ENCODE measurements around the gene TRAPPC1. TPM values are rescaled to one million over a fixed set of nuclear protein-coding genes. Genes with fewer than 3 reads are reported as not detected.

Gene TRAPPC1
- polyA plus RNA-seq, 1 donor from 2014 or later, result 220 TPM

DNA sequence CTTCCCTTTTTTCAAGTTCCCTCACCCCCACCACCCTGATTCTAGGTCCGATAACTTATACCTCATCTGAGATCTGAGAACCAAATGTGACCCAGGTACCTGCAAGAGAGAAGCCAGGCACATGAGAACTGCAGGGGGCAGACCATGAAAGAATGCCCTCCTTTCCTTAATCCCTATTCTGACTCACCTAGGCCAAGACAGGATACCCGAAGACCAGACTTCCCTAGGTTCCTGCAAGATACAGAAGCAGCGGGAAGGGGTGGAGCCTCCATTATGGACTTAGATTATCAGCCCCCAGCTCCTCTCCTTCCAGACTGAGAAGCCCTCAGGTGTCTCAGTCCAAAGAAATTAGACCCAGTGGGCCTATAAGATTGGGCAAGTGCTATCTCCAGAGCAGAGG lies 4.2 kb downstream of the TRAPPC1 start:
- Mint-ChIP-seq H3K4me3 (peak overlapping the region in 1 of 4 donors; percentile 51), H3K36me3 (peaks cover 8% of the 10 kb centered on the region), H3K27me3 (no peaks in the 10 kb centered on the region), H3K9me3 (no peaks in the 10 kb centered on the region), H3K27ac (peak overlapping the region in 2 of 3 donors; percentile 18 to 64), H3K4me1 (peaks cover 18 to 25% (median 21%) of the 10 kb centered on the region in 3 donors)

DNA sequence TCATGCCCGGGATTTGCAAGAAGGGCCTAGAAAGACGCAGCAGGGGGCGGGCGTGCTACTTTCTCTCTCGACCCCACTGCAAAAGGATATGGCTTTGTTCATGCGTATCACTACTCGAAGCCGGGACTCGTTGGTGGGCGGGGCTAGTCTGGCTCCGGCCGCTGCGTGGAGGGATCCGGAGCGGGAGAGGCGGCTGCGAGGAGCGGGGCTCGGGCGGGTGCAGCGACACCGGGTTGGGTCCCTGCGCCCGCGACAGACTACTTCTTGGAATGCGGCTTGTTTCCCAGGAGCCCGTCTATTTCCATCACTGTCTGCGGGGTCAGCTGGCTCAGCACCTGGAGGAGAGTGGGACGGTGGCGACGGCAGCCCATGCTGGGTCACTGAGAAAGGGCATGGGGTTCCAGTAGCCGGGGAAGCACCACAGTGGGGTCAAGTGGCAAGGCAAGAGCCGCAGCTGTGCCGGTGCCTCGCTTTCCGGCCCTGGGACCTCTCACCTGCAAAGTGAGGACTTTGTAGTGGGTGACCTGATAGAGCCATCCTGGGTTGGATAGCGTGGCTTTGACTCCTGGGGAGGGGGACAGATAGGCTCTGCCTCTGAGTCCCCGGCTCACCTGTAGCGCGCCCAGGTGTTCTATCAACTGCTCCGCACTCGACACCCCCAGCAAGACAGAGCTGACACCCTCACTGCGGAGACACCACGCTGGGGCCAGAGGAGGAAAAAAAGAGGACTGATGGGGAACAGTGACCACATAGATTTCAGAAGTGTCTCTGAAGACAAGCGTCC lies 8.7 kb downstream of the TRAPPC1 start:
- Mint-ChIP-seq H3K9me3 (no peaks in the 10 kb centered on the region), H3K27ac (peak overlapping the region; percentile 23 to 76 (median 72)), H3K36me3 (peaks cover 4% of the 10 kb centered on the region), H3K4me3 (peak overlapping the region; percentile 68 to 97 (median 84)), H3K4me1 (peaks cover 6 to 19% (median 7%) of the 10 kb centered on the region in 3 donors), H3K27me3 (no peaks in the 10 kb centered on the region)

DNA sequence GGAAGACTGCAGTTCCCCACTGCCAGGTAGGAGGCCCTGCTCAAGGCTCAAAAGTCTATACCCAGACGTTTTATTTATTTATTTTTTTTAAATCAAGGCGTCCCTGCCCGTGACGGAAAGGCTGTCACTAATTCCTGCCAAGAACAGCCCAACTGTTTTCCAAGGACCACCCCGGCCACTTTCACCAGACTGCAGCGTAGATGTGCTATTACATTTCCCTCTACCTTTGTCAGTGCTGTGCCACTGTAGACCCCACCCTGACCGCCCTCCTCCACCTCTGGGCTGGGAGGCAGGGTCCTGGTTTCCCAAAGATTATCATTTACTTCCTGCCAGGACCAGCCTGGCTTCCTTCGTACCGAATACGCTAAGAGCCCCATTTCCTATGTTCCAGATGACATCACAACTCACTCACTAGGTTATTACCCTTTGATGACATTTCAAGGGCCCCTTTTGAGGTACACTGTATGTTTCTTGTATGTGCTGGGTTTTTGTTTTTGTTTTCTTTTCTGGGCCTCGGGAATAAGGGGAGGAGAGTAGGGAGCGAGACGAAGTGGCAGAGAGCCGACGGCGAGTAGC lies 9.4 kb downstream of the TRAPPC1 start:
- Mint-ChIP-seq H3K27ac (peak overlapping the region; percentile 23 to 76 (median 72)), H3K36me3 (peaks cover 2% of the 10 kb centered on the region), H3K9me3 (no peaks in the 10 kb centered on the region), H3K4me1 (peaks cover 6 to 19% (median 6%) of the 10 kb centered on the region in 3 donors), H3K27me3 (no peaks in the 10 kb centered on the region), H3K4me3 (peak overlapping the region; percentile 68 to 97 (median 84))

DNA sequence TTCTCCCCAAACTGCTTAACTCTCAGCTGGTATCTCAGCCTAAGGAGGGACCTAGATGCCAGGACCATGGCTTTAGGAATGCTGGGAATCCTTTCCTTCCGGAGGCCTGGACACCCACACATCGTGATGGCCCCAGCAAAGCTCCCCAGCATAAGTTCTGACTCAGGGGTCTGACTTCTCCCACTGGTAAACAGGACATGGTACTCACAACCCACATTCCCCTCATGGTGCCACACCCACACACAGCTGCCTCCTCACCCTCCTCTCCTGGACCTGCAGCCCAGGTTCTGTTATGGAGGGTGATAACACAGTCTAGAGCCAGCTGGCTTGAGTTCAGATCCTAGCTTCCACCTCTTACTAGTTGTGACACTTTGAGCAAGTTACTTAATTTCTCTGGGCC lies 14.9 kb downstream of the TRAPPC1 start:
- Mint-ChIP-seq H3K36me3 (no peaks in the 10 kb centered on the region), H3K27ac (peak overlapping the region; percentile 61 to 95 (median 63)), H3K4me1 (peaks cover 19 to 24% (median 19%) of the 10 kb centered on the region in 3 donors), H3K27me3 (no peaks in the 10 kb centered on the region), H3K9me3 (no peaks in the 10 kb centered on the region), H3K4me3 (peak overlapping the region; percentile 86 to 92 (median 88))

DNA sequence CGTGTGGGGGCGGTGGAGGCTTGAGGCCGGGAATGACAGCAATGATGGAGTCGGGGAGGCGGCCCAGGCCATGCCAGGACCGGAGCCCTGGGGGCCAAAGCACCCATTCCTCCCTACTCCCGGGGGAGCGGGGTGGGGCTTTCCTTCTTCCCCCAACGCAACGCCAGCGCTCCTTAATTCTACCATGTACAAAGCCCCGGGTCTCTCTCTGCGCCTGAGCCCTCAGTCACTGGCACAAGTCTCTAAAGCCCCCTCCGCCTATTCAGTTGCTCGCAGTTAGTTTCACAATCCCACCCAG lies 15.4 kb downstream of the TRAPPC1 start:
- H3K4me3 Mint-ChIP-seq, result peak overlapping the region; percentile 86 to 92 (median 88)
- no peaks in the 10 kb centered on the region for H3K36me3 Mint-ChIP-seq
- peak overlapping the region; percentile 61 to 95 (median 63) for H3K27ac Mint-ChIP-seq
- H3K4me1 Mint-ChIP-seq, result peaks cover 16 to 24% (median 19%) of the 10 kb centered on the region in 3 donors
- H3K9me3 Mint-ChIP-seq, result no peaks in the 10 kb centered on the region
- no peaks in the 10 kb centered on the region for H3K27me3 Mint-ChIP-seq

DNA sequence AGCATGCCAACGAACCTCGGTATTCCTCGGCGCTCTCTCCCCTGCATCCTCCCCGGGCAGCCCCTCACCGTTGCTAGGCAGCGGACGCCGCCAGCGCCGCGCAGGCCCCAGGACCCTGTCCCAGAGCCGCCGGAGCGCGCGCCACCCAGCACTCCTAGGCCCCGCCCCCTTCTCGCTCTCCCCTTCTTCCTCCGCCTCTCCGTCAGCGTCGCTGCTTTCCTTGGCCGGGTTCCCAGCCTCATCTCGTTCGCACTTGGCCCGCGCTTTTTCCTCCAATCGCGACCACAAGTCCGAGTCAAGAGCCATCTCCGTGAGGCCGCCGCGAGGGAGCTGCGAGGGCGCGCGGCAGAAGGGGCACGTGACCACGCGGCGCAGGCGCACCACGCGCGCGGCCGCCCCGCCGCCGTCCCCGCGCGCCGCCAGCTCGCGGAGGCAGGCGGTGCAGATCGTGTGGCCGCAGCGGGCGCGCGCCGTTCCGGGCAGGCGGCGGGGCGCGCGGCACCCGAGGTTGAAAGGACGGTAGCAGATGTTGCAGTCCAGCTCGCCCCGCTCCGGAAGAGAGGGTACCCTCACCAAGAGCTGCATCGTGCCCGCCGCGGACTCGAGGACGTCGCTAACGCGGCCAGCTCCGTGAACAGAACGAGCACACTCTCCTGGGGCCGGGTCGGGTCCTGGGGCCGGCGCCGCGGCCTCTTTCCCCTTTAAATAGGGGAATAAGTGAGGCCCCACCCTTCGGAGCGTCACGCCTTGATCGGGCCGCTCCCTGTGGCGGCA lies 15.9 kb downstream of the TRAPPC1 start, which contains the start of gene RNF227:
Gene RNF227, minus strand, starts transcription at position 679 of the 774 bp plus-strand sequence. Its CDS starts 94 bp downstream, at position 585.
- no peaks in the 10 kb centered on the region for H3K36me3 Mint-ChIP-seq
- peaks cover 16 to 24% (median 19%) of the 10 kb centered on the region in 3 donors for H3K4me1 Mint-ChIP-seq
- no peaks in the 10 kb centered on the region for H3K9me3 Mint-ChIP-seq
- H3K27me3 Mint-ChIP-seq, result no peaks in the 10 kb centered on the region
- H3K27ac Mint-ChIP-seq, result peak within 1 kb of the TSS; percentile 83 to 95 (median 93)
- H3K4me3 Mint-ChIP-seq, result peak within 1 kb of the TSS; percentile 87 to 94 (median 90)

DNA sequence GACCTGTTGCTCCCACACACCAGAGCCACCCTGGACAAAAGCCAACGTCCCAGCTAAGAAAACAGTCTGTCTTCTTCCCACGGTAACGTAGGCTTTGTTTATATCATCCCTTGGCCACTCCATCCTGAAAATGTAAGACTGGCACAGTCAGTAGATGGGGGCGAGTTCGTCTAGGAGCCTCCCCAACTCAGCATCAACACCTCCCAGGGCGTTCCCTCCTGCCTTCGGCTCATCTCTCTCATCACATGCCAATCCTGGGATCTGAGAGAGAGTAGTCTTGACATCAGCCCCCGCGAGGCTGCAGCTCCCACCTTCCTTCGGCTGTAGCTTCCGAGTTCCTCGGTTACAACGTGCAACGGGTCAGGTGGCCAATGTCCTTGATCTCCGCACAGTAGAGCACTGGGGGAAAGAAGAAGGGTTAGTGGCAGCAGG lies 16.6 kb downstream of the TRAPPC1 start:
- Mint-ChIP-seq H3K4me1 (peaks cover 16 to 24% (median 19%) of the 10 kb centered on the region in 3 donors), H3K27ac (peak overlapping the region; percentile 83 to 93 (median 90)), H3K36me3 (no peaks in the 10 kb centered on the region), H3K4me3 (peak overlapping the region; percentile 87 to 94 (median 90)), H3K27me3 (no peaks in the 10 kb centered on the region), H3K9me3 (no peaks in the 10 kb centered on the region)

DNA sequence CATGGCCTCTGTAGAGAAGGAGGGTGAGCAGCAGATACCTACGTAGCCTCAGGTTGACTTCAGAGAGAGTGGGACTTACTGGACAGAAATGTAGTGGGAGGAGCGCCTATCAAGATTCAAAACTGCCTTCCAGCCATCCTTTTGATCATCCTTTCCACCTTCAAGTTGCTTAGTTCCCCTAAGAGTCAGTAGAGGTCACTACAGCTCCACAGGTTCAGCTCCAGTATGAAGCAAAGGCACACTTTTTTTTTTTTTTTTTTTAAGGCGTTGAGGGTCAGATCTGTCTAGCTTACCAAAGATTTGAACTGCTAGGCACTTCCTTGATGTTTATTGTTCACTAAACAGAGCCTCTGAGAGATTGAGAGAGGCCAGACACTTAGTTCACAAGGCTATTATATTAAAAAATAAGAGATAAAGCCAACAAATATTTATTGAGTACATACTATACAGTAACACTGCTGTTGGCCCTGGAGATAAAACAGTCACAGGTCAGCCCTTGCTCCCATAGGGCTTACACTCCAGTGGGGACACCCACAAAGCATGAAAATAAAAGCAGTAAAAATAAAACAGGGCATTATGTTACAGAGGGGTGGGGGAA lies 18.7 kb downstream of the TRAPPC1 start:
- H3K27ac Mint-ChIP-seq, result peak overlapping the region in 1 of 3 donors; percentile 8
- no peaks in the 10 kb centered on the region for H3K27me3 Mint-ChIP-seq
- no peaks in the 10 kb centered on the region for H3K36me3 Mint-ChIP-seq
- no peaks in the 10 kb centered on the region for H3K9me3 Mint-ChIP-seq
- H3K4me3 Mint-ChIP-seq, result peak overlapping the region in 1 of 4 donors; percentile 81
- H3K4me1 Mint-ChIP-seq, result peaks cover 16 to 24% (median 19%) of the 10 kb centered on the region in 3 donors

DNA sequence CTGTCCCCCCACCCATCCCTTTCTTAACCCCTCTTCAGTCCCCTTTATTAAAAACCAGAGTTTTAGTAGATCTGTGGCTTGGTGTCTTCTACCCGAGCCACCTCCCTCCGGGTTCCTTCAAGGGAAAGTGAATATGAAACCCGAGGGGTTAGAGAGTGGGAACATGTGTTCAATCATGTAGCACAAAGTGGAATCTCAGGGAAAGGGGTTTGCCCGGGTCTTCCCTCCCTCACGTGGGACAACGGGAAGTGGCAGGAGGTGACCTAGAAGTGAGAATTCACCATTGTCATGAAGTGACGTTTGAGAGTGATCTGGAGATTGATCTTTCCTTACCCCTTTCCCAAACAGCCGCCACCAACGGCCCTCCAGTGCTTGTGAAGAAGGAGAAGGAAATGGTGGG lies 20.6 kb downstream of the TRAPPC1 start:
- Mint-ChIP-seq H3K27ac (no peak overlapping the region), H3K36me3 (no peaks in the 10 kb centered on the region), H3K4me3 (no peak overlapping the region), H3K27me3 (no peaks in the 10 kb centered on the region), H3K4me1 (peaks cover 12 to 18% (median 13%) of the 10 kb centered on the region in 3 donors), H3K9me3 (no peaks in the 10 kb centered on the region)

DNA sequence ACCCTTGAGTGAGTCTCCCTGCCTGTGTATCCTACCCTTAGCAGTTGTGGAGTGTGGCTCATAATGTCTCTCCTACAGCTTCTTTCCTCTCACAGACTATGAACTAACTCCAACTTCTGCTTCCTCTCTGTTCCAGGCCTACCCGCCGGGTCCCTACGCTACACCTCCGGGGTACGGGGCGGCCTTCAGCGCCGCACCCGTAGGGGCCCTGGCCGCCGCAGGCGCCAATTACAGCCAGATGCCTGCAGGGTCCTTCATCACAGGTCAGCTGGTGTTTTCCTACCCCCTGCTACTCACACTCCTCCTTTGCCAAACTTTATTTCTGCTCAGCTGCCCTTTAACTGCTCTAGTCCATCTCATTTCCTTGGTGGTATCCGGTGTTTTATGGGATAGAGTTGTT lies 21.0 kb downstream of the TRAPPC1 start:
- Mint-ChIP-seq H3K4me3 (no peak overlapping the region), H3K27ac (peak overlapping the region in 1 of 3 donors; percentile 58), H3K9me3 (no peaks in the 10 kb centered on the region), H3K36me3 (no peaks in the 10 kb centered on the region), H3K4me1 (peaks cover 12 to 18% (median 13%) of the 10 kb centered on the region in 3 donors), H3K27me3 (no peaks in the 10 kb centered on the region)

DNA sequence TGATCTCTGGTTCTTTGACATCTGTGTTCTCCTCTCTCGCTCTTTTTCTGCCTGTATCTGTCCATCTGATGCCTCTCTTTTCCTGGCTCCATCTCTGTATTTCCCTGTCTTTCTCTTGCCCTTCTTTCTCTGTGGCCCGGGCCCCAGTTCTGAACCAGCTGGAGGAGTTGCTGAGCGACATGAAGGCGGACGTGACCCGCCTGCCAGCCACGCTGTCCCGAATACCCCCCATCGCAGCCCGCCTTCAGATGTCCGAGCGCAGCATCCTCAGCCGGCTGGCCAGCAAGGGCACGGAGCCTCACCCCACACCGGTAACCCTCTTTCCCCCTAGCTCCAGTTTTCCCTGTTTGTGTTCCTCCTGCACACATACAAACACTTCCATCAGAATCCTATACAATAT lies 21.5 kb downstream of the TRAPPC1 start:
- no peaks in the 10 kb centered on the region for H3K9me3 Mint-ChIP-seq
- peaks cover 9 to 13% (median 10%) of the 10 kb centered on the region in 3 donors for H3K4me1 Mint-ChIP-seq
- H3K4me3 Mint-ChIP-seq, result no peak overlapping the region
- H3K27ac Mint-ChIP-seq, result peak overlapping the region in 1 of 3 donors; percentile 58
- no peaks in the 10 kb centered on the region for H3K36me3 Mint-ChIP-seq
- no peaks in the 10 kb centered on the region for H3K27me3 Mint-ChIP-seq

DNA sequence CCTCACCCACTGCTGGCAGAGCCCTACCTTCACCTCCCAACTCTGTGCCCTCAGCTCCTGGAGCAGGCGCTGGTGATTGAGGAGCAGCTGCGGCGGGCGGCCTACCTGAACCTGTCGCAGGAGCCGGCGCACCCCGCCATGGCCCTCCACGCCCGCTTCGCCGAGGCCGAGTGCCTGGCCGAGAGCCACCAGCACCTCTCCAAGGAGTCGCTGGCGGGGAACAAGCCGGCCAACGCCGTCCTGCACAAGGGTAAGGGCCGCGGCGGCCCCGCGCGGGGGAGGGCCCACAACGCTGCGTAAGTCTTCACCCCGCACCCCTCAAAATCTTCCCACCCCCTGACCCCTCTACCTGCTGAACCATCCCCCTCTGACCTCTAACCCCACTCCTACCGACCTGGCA lies 22.7 kb downstream of the TRAPPC1 start:
- Mint-ChIP-seq H3K9me3 (no peaks in the 10 kb centered on the region), H3K4me1 (peaks cover 3 to 6% (median 4%) of the 10 kb centered on the region in 3 donors), H3K27ac (peak overlapping the region in 1 of 3 donors; percentile 85), H3K36me3 (peaks cover 3% of the 10 kb centered on the region), H3K4me3 (no peak overlapping the region), H3K27me3 (no peaks in the 10 kb centered on the region)

DNA sequence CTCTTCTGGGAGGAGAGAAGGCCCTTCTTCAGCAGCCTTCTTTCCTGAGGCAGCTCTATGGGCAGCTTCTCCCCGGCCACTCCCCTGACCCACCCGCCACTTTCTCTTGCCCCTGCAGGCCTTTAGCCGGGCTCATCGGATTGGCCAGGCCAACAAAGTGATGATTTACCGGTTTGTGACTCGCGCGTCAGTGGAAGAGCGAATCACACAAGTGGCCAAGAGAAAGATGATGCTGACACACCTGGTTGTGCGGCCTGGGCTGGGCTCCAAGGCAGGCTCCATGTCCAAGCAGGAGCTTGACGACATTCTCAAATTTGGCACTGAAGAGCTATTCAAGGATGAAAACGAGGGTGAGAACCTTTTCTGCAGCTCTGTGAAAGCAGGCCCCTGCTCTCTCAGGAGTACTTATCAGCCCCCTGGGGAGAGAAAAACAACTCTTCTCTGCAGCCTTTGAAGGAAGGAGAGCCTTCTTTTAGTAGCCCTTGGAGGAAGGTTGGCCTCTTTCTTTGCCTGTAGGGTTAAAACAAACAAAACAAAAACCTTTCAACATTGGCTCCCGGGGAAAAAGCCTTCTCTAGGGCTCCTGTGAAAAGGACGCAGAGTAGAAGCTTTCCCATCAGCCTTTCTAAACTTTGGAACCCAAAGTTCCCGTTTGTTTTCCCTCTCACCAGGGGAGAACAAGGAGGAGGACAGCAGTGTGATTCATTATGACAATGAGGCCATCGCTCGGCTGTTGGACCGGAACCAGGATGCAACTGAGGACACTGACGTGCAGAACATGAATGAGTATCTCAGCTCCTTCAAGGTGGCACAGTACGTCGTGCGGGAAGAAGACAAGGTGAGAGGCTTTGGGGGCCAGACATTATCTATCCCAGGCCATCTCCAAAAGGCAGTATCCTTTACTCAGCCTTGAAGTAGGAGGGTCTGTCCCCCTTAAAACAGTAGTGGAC lies 28.3 kb downstream of the TRAPPC1 start:
- no peaks in the 10 kb centered on the region for H3K4me1 Mint-ChIP-seq
- H3K4me3 Mint-ChIP-seq, result no peak overlapping the region
- H3K27me3 Mint-ChIP-seq, result no peaks in the 10 kb centered on the region
- H3K27ac Mint-ChIP-seq, result no peak overlapping the region
- peaks cover 0 to 2% (median 0%) of the 10 kb centered on the region in 3 donors for H3K9me3 Mint-ChIP-seq
- peaks cover 3% of the 10 kb centered on the region for H3K36me3 Mint-ChIP-seq

DNA sequence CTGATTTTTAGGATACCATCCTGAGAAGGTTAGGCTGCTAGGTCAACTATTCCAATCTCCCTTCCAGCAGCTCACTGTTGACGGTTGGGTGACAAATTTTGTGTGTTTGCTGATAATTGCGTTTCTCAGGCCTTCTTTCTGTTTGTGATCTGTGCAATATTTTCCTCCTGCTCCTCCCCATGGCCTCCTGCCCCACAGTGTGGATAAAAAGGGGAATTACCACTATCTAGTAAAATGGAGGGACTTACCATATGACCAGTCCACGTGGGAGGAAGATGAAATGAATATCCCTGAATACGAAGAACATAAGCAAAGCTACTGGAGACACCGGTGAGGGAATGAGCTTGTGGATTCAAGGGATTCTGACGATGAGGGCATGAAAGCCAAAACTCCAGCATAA lies 34.0 kb downstream of the TRAPPC1 start:
- H3K27ac Mint-ChIP-seq, result no peak overlapping the region
- no peaks in the 10 kb centered on the region for H3K4me1 Mint-ChIP-seq
- peaks cover 5% of the 10 kb centered on the region for H3K36me3 Mint-ChIP-seq
- no peak overlapping the region for H3K4me3 Mint-ChIP-seq
- H3K9me3 Mint-ChIP-seq, result no peaks in the 10 kb centered on the region
- H3K27me3 Mint-ChIP-seq, result no peaks in the 10 kb centered on the region

All from IgD-negative memory B cell (primary cell).